Thymus (tissue), 11 donors: ENCODE measurements around the gene ZNF691. TPM values are rescaled to one million over a fixed set of nuclear protein-coding genes. Genes with fewer than 3 reads are reported as not detected.

Experiments used
- DNase-seq, 9 donors: peaks; one replicate each; pipeline ENCODE4 v3.0.0-alpha.2; 2013; ENCODE audit warnings: low spot score in 9 of 9, low read depth in 6 of 9, missing footprints in 1 of 9
- H3K27ac ChIP-seq, 2 donors: one replicate each; pipeline ENCODE4 v1.5.1; 2013; ENCODE audit warnings: control low read depth in 1 of 2, low read depth in 1 of 2, low read length in 1 of 2, mild to moderate bottlenecking in 1 of 2, moderate library complexity in 1 of 2
- H3K27me3 ChIP-seq, 2 donors: one replicate each; pipeline ENCODE4 v1.5.1; 2013; ENCODE audit warnings: low read length in 1 of 2; ENCODE audit not compliant: control insufficient read depth in 2 of 2, insufficient read depth in 1 of 2
- H3K36me3 ChIP-seq, 2 donors: one replicate each; pipeline ENCODE4 v1.5.1; 2013; ENCODE audit warnings: low read length in 1 of 2, mild to moderate bottlenecking in 1 of 2, moderate library complexity in 1 of 2; ENCODE audit not compliant: control insufficient read depth in 2 of 2, insufficient read depth in 2 of 2
- H3K4me1 ChIP-seq, 2 donors: one replicate each; pipeline ENCODE4 v1.5.1; 2013; ENCODE audit warnings: low read length in 2 of 2; ENCODE audit not compliant: control insufficient read depth in 2 of 2, insufficient read depth in 2 of 2
- H3K4me3 ChIP-seq, 2 donors: one replicate each; pipeline ENCODE4 v1.5.1; 2013; ENCODE audit warnings: low read length in 2 of 2, control low read depth in 1 of 2, mild to moderate bottlenecking in 1 of 2
- H3K9me3 ChIP-seq, 2 donors: one replicate each; pipeline ENCODE4 v1.5.1; 2013; ENCODE audit warnings: low read length in 1 of 2, mild to moderate bottlenecking in 1 of 2; ENCODE audit not compliant: control insufficient read depth in 2 of 2, insufficient read depth in 1 of 2
- WGBS: extraction: QIAGEN DNeasy Blood & Tissue Kit; methylation state at CpG from one replicate; pipeline ENCODE4 v1.1.7; 2013; 5-methylcytosine and 5-hydroxymethylcytosine counted together
- polyA plus RNA-seq: library from polyadenylated mRNA; stranded (reverse); fragments of 200-250 nt; gene quantifications from one replicate; pipeline ENCODE4 v1.2.3, GENCODE V29; 2013
- total RNA-seq: library from RNA; stranded (reverse); fragments of 120-200 nt; gene quantifications from one replicate; pipeline ENCODE4 v1.2.4, GENCODE V29; 2013
- donor health status: healthy.

ZNF691 gene
- total and polyA plus RNA-seq, 2 donors, result 12.5 to 18.7 TPM

DNA sequence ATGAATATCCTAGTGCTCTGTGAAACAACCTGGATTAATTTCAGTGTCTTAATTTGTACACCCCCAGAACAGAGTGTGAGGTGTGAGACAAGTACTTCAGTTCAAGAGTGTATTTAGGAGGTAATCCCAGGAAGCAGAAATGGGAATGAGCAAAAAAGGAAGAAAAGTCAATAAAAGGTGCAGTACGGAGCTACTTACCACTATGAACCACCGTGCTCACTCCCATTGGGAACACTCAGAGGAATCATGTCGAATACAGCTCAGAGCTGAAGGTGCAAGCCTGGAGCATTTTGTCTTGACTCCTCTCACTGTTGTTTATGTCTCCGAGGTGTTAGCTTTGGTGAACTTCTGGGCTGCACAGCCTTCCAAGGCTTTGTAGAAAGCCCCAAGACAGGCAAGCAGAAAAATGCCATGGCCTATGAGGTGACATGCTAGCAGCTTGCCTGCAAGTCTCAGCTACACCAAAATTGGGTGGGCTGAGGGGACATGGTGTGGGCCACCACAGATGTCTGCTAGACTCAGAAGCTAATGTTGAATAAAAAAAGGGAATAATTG lies 21.9 kb upstream of the ZNF691 start:
- 97% methylated on average over 4 of the region's 4 CpGs for WGBS
- no peaks in the 10 kb centered on the region for H3K9me3 ChIP-seq
- no peaks in the 10 kb centered on the region for H3K36me3 ChIP-seq
- H3K27me3 ChIP-seq, result no peaks in the 10 kb centered on the region
- H3K4me3 ChIP-seq, result no peak overlapping the region
- no peak overlapping the region for H3K27ac ChIP-seq
- DNase-seq, result no peak
- H3K4me1 ChIP-seq, result no peaks in the 10 kb centered on the region

- Histone ChIP-seq H3K27me3 (no peaks in the 10 kb centered on the region), H3K4me1 (no peaks in the 10 kb centered on the region), H3K4me3 (no peak overlapping the region), H3K9me3 (no peaks in the 10 kb centered on the region), H3K27ac (no peak overlapping the region), H3K36me3 (no peaks in the 10 kb centered on the region)
- no peak for DNase-seq
- 98% methylated on average over 10 of the region's 10 CpGs for WGBS
These were observed 21.2 kb upstream of the ZNF691 start for GRCh38 chr1:42825036-42825851.

DNA sequence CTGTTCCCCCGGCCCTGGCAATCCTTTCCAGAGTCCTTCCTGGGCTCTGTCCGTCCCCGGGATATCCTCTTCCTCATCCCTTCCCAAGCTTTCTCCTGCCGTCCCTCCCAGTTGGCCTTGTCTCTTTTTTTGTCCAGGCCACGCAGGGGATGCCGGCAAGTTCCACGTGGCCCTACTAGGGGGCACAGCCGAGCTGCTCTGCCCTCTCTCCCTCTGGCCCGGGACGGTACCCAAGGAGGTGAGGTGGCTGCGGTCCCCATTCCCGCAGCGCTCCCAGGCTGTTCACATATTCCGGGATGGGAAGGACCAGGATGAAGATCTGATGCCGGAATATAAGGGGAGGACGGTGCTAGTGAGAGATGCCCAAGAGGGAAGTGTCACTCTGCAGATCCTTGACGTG lies 15.8 kb upstream of the ZNF691 start:
- Histone ChIP-seq H3K4me1 (no peaks in the 10 kb centered on the region), H3K27me3 (no peaks in the 10 kb centered on the region), H3K36me3 (no peaks in the 10 kb centered on the region), H3K9me3 (no peaks in the 10 kb centered on the region), H3K4me3 (no peak overlapping the region), H3K27ac (no peak overlapping the region)
- WGBS, result 98% methylated on average over 17 of the region's 17 CpGs
- no peak for DNase-seq

DNA sequence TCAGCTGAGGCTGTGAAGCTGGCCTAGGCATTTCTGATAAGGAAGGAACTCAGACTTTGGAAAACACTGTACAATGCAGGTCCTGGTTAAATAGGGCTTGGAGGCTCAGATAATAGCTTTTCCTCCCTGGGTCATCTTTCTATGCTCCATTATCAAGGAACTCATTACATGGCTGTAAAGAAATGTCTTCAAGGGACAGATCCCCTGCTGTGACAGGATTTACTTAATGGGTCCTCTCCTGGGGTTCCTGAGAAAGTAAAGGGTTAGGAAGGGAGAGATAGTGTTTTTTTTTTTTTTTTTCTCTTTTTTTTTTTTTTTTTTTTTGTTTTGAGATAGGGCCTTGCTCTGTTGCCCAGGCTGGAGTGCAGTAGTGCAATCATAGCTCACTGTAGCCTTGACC lies 15.1 kb upstream of the ZNF691 start:
- no peaks in the 10 kb centered on the region for H3K9me3 ChIP-seq
- H3K36me3 ChIP-seq, result no peaks in the 10 kb centered on the region
- H3K27me3 ChIP-seq, result no peaks in the 10 kb centered on the region
- H3K4me3 ChIP-seq, result no peak overlapping the region
- H3K4me1 ChIP-seq, result no peaks in the 10 kb centered on the region
- DNase-seq, result no peak
- H3K27ac ChIP-seq, result no peak overlapping the region

DNA sequence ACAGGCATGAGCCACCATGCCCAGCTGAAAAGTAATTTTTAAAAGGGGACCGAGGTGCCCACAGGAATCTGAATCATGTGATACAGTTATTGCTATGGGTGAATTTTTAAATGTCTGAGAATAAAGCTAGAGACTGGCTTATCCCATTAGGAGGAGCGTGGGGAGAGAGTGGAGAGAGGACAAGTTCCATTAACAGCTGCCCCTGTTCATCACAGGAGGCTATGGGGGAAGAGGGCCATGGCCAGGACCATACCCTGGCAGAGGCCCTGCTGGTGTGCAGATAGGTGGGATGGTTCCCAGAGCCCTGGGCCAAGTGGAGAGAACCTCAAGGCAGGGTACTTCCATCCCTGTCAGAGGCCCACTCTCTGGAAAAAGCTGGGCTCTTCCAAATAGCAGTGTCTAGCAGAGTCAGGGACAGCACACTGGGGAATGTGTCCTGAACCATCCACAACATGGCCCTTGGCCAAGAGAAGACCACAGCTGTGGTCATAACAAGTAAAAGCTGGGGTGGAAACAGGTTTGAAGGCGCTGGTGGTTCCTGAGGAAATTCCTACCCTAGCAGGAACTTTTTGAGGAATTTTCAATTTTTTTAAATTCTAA lies 13.7 kb upstream of the ZNF691 start:
- no peaks in the 10 kb centered on the region for H3K36me3 ChIP-seq
- H3K4me1 ChIP-seq, result no peaks in the 10 kb centered on the region
- no peak overlapping the region for H3K27ac ChIP-seq
- no peaks in the 10 kb centered on the region for H3K9me3 ChIP-seq
- WGBS, result 96% methylated on average over 3 of the region's 3 CpGs
- DNase-seq, result no peak
- no peaks in the 10 kb centered on the region for H3K27me3 ChIP-seq
- no peak overlapping the region for H3K4me3 ChIP-seq

- WGBS, result 94% methylated on average over 4 of the region's 4 CpGs
- H3K4me3 ChIP-seq, result no peak overlapping the region
These were observed 12.4 kb upstream of the ZNF691 start for GRCh38 chr1:42833981-42834380.

DNA sequence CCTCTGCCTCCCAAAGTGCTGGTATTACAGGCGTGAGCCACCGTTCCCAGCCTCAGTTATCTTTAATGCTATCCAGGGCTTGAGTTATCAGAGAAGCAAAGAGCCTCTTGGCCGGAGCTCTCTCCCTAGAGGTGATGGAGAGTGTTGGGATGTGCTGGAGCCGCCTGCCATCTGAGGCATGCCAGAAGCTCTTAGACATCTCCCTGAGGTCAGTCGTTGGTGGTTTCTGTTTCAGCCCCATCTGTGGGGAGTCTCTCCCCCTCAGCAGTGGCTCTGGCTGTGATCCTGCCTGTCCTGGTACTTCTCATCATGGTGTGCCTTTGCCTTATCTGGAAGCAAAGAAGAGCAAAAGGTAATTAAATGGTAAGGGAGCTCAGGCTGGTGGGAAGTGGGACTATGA lies 11.6 kb upstream of the ZNF691 start:
- no peak for DNase-seq
- H3K27ac ChIP-seq, result no peak overlapping the region
- 97% methylated on average over 5 of the region's 5 CpGs for WGBS
- H3K9me3 ChIP-seq, result no peaks in the 10 kb centered on the region
- no peaks in the 10 kb centered on the region for H3K27me3 ChIP-seq
- H3K4me1 ChIP-seq, result no peaks in the 10 kb centered on the region
- H3K36me3 ChIP-seq, result no peaks in the 10 kb centered on the region
- H3K4me3 ChIP-seq, result no peak overlapping the region

More at GRCh38 chr1:42833981-42834380, 12.4 kb upstream of the ZNF691 start:
- Histone ChIP-seq H3K4me1 (no peaks in the 10 kb centered on the region), H3K36me3 (no peaks in the 10 kb centered on the region), H3K27ac (no peak overlapping the region), H3K9me3 (no peaks in the 10 kb centered on the region), H3K27me3 (no peaks in the 10 kb centered on the region)
- no peak for DNase-seq

DNA sequence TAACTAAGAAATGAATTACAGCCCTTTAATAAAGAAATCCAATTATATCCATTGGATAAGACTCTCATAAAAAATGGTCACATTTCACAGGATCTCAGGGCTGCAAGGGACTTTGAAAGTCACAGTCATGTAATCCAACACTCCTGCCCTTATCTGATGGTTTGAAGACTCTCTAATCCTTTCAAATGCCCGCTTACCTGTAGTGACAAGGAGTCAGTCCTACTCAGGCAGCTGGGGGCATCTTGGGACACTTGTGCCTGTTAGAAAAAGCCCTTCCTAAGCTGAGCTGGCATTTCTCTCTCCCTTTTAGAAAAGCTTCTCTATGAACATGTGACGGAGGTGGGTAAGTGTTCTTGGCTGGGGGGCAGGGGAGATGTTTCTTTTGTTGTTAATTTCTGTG lies 11.0 kb upstream of the ZNF691 start:
- Histone ChIP-seq H3K4me3 (no peak overlapping the region), H3K36me3 (no peaks in the 10 kb centered on the region), H3K27me3 (no peaks in the 10 kb centered on the region), H3K9me3 (no peaks in the 10 kb centered on the region), H3K27ac (no peak overlapping the region), H3K4me1 (no peaks in the 10 kb centered on the region)
- 99% methylated on average over 2 of the region's 2 CpGs for WGBS
- DNase-seq, result no peak

GRCh38 chr1:42837709-42838108 lies 8.7 kb upstream of the ZNF691 start:
- Histone ChIP-seq H3K4me3 (no peak overlapping the region), H3K27me3 (no peaks in the 10 kb centered on the region), H3K9me3 (no peaks in the 10 kb centered on the region), H3K36me3 (peaks cover 0 to 2% of the 10 kb centered on the region in 2 donors), H3K4me1 (no peaks in the 10 kb centered on the region), H3K27ac (no peak overlapping the region)
- DNase-seq, result no peak
- WGBS, result 78% methylated on average over 3 of the region's 3 CpGs
